Measurements from ENCODE around the gene MYOZ3.

MYOZ3 gene

GRCh38 chr5:150618163-150618562 lies 42.9 kb upstream of the MYOZ3 start:
- ATAC-seq = no peak
- TF ChIP-seq ISL1 (CRISPR knock-in tag; IDR thresholded peaks at IDR 0.05) (no peak), ZC3H10 (CRISPR knock-in tag; IDR thresholded peaks at IDR 0.05) (no peak), PATZ1 (CRISPR knock-in tag; IDR thresholded peaks at IDR 0.05; ENCODE audit: borderline replicate concordance) (no peak), TCF4 (CRISPR knock-in tag; IDR thresholded peaks at IDR 0.05; ENCODE audit: borderline replicate concordance) (no peak), CSRNP3 (CRISPR knock-in tag; IDR thresholded peaks at IDR 0.05) (no peak), SNAI2 (CRISPR knock-in tag; IDR thresholded peaks at IDR 0.05) (no peak), TSHZ2 (CRISPR knock-in tag; IDR thresholded peaks at IDR 0.05) (no peak), OSR1 (CRISPR knock-in tag; IDR thresholded peaks at IDR 0.05) (no peak), ZNF70 (CRISPR knock-in tag; IDR thresholded peaks at IDR 0.05) (no peak), PPARA (CRISPR knock-in tag; IDR thresholded peaks at IDR 0.05; ENCODE audit: borderline replicate concordance) (no peak), POU6F1 (CRISPR knock-in tag; IDR thresholded peaks at IDR 0.05; ENCODE audit: borderline replicate concordance, low read depth) (no peak), GLIS3 (CRISPR knock-in tag; IDR thresholded peaks at IDR 0.05) (no peak), ZFP30 (CRISPR knock-in tag; IDR thresholded peaks at IDR 0.05) (no peak), ZNF8 (CRISPR knock-in tag; IDR thresholded peaks at IDR 0.05) (no peak)

- TF ChIP-seq ARNTL (CRISPR knock-in tag; IDR thresholded peaks at IDR 0.05; ENCODE audit: borderline replicate concordance, low read depth) (no peak), PPARA (CRISPR knock-in tag; IDR thresholded peaks at IDR 0.05; ENCODE audit: borderline replicate concordance) (no peak), SNAI2 (CRISPR knock-in tag; IDR thresholded peaks at IDR 0.05) (no peak), TSHZ2 (CRISPR knock-in tag; IDR thresholded peaks at IDR 0.05) (no peak), CREB5 (CRISPR knock-in tag; IDR thresholded peaks at IDR 0.05; ENCODE audit: low read depth) (no peak)
- ATAC-seq = no peak; the same call in 2 of the 3 replicates
Measured at GRCh38 chr5:150618588-150619281, 42.3 kb upstream of the MYOZ3 start.

Data from SK-N-SH treated with all-trans-retinoic acid at 6 μM for 48 hours (cell line).